ENCODE measurements around the gene FAM89A. TPM values are rescaled to one million over a fixed set of nuclear protein-coding genes. Genes with fewer than 3 reads are reported as not detected.

The FAM89A gene
- 2.8 and 7.9 TPM in 2 replicates for total RNA-seq

GRCh38 chr1:231040019-231040799 lies at the start of gene FAM89A:
TSS of gene FAM89A (minus strand) at chr1:231040254. CDS start at chr1:231040211, 43 bp downstream.

GRCh38 chr1:230978491-230979388 lies 61.3 kb downstream of the FAM89A start, which contains the start of the genes ARV1 and TTC13:
TSS of gene ARV1 (plus strand) at chr1:230979094. CDS start at chr1:230979106, 12 bp downstream.
TSS of gene TTC13 (minus strand) at chr1:230978861. CDS start at chr1:230978830, 31 bp downstream.

Other genes starting within 250 kb of the FAM89A start
- gene C1orf198, start 171.7 kb downstream of the FAM89A start, total RNA-seq, result 47.4 and 101 TPM in 2 replicates
- gene TTC13, start 61.4 kb downstream of the FAM89A start, total RNA-seq, result 5.6 and 9.9 TPM in 2 replicates
- 12.4 and 14.2 TPM in 2 replicates for gene ARV1, start 61.2 kb downstream of the FAM89A start, total RNA-seq
- gene TRIM67, start 121.8 kb upstream of the FAM89A start, total RNA-seq, result 1.1 TPM in 1 of 2 replicates, not detected in the other
- 30.9 and 34.9 TPM in 2 replicates for gene GNPAT, start 201.0 kb upstream of the FAM89A start, total RNA-seq

All from mesangial cell (primary cell).